HG03039 (cell line): Measurements from ENCODE around the gene NHS.

Experiments
- ATAC-seq: cut with Tn5 transposase; IDR thresholded peaks from one replicate; pipeline ENCODE4 v1.9.1; 2021; ENCODE audit warnings: mild to moderate bottlenecking, moderate library complexity; ENCODE audit not compliant: unreplicated experiment

Gene NHS

GRCh38 chrX:17374619-17375366, at the start of gene NHS:
TSS of gene NHS (plus strand) at chrX:17375200. CDS start at chrX:17375758, 558 bp downstream.
- ATAC-seq = no peak

GRCh38 chrX:17328837-17329236, 46.2 kb upstream of the NHS start:
- no peak for ATAC-seq

- no peak for ATAC-seq
These were observed 38.6 kb upstream of the NHS start for GRCh38 chrX:17336377-17336776.

GRCh38 chrX:17355976-17356375, 19.0 kb upstream of the NHS start:
- no peak for ATAC-seq

GRCh38 chrX:17359500-17359899, 15.5 kb upstream of the NHS start:
- no peak for ATAC-seq

- no peak for ATAC-seq
These were observed 13.4 kb upstream of the NHS start for GRCh38 chrX:17361620-17362019.

GRCh38 chrX:17368002-17368401, 7.0 kb upstream of the NHS start:
- ATAC-seq = no peak

GRCh38 chrX:17369309-17369708, 5.7 kb upstream of the NHS start:
- no peak for ATAC-seq

GRCh38 chrX:17370191-17370590, 4.8 kb upstream of the NHS start:
- no peak for ATAC-seq

GRCh38 chrX:17372052-17372451, 2.9 kb upstream of the NHS start:
- no peak for ATAC-seq

GRCh38 chrX:17373337-17373736, 1.7 kb upstream of the NHS start:
- no peak for ATAC-seq

- no peak for ATAC-seq
These were observed 302 bp downstream of the NHS start for GRCh38 chrX:17375367-17375636.

GRCh38 chrX:17375637-17376430, 834 bp downstream of the NHS start:
- no peak for ATAC-seq

GRCh38 chrX:17376431-17377077, 1.6 kb downstream of the NHS start:
- ATAC-seq = no peak

GRCh38 chrX:17377091-17377717, 2.2 kb downstream of the NHS start:
- no peak for ATAC-seq

- ATAC-seq = no peak
These were observed 2.8 kb downstream of the NHS start for GRCh38 chrX:17377795-17378194.

- no peak for ATAC-seq
These were observed 5.2 kb downstream of the NHS start for GRCh38 chrX:17380221-17380620.

GRCh38 chrX:17390419-17390850, 15.4 kb downstream of the NHS start:
- ATAC-seq = no peak

GRCh38 chrX:17395154-17395553, 20.2 kb downstream of the NHS start:
- no peak for ATAC-seq

- no peak for ATAC-seq
These were observed 22.1 kb downstream of the NHS start for GRCh38 chrX:17397074-17397473.

GRCh38 chrX:17403189-17403691, 28.2 kb downstream of the NHS start:
- ATAC-seq = no peak
